Activated CD4-positive, alpha-beta T cell treated with anti-CD3 and anti-CD28 coated beads for 4 hours (primary cell): ENCODE data around the gene CCS.
"Not testable (repeated sequence)": the region's sequence is repeated elsewhere in the genome, so short reads cannot be mapped to it uniquely, and the experiment has no call there.

Source experiments
- DNase-seq, 2 donors: peaks; one replicate each; pipeline ENCODE4 v3.0.0-alpha.2; 2020

CCS gene

DNA sequence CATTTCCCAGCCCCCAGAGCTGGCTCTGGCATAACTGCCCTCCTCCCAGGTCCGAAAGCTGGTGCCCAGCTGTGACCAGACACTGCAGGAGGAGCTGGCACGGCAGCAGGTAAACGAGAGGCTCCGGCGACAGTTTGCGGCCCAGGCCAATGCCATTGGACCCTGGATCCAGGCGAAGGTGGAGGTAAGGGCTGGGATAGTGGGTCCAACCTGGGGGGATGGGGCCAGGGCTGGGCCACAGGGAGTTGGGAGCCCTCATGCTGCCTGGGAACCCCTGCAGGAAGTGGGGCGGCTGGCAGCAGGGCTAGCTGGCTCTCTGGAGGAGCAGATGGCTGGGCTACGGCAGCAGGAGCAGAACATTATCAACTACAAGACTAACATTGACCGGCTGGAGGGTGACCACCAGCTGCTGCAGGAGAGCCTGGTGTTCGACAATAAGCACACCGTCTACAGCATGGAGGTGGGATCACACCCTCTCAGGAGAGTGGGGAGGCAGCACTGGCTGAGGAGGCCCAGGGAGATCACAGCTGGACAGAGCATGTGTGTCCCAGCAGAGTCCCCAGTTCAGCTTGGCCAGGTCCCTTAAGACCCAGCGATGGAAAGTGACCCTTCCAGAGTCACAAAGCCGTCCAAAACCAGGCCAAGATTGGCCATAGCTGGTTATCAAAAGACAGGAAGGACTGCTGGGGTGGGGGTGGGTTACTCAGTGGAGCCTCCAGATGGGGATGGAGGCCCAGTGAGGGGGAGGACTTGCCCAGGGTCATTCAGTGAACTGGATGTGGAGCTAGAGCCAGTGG, 31.6 kb upstream of the CCS start:
- DNase-seq, result no peak

DNA sequence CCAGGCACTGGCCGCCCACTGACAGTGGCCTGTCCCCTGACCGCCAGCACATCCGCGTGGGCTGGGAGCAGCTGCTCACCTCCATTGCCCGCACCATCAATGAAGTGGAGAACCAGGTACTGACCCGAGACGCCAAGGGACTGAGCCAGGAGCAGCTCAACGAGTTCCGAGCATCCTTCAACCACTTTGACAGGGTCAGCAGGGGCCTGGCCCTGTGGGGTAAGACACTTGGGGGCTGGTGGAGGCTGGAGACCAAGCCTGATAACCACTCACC, 31.1 kb upstream of the CCS start:
- no peak for DNase-seq

DNA sequence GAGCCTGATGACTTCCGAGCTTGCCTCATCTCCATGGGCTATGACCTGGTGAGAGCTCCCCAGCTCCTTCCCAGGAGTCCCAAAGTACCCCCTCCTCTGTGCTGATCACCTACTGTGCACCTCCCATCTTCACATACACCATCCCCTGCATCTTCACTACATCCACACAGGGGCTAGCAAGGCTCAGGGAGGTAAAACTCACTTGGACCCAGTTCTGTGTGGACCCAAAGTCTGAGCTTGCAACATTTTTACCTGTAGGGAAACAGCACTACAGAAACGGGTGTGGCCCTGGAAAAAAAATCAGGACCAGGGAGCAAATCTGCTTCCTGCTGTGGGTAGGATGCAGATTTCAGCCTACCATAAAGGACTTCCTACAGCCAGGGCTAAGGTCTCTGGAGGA, 30.7 kb upstream of the CCS start:
- no peak for DNase-seq

DNA sequence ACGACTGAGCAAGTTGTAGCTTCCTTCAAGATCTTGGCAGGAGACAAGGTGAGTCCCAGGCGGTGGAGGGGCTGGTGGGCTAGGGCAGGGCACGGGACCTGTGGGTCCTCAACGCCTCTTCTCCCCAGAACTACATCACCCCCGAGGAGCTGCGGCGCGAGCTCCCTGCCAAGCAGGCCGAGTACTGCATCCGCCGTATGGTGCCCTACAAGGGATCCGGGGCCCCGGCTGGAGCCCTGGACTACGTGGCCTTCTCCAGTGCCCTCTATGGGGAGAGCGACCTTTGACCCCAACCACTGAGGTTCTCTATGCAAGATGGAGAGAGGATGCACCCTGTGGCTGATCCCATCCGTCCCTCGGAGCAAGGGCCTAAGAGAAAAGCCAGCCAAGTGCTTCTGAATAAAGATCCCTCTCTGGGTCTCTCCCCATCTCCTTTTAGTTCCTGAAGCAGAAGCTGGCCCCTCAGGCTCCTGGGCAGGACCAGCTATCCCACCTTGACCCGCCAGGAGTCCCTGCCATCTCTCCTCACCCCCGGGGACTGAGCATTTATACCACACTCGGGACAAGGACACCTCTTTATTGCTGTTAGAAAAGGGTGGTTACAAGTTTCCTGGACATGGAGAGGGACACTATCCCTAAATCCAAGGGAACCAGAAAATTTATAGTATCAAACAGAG, 29.9 kb upstream of the CCS start:
- DNase-seq, result no peak

- DNase-seq, result no peak
These were observed 29.2 kb upstream of the CCS start for GRCh38 chr11:66563832-66564231.

GRCh38 chr11:66564538-66564937, 28.4 kb upstream of the CCS start:
- DNase-seq, result no peak

- DNase-seq, result no peak
These were observed 28.0 kb upstream of the CCS start for GRCh38 chr11:66564984-66565383.

- no peak for DNase-seq
These were observed 26.8 kb upstream of the CCS start for GRCh38 chr11:66566221-66566620.

DNA sequence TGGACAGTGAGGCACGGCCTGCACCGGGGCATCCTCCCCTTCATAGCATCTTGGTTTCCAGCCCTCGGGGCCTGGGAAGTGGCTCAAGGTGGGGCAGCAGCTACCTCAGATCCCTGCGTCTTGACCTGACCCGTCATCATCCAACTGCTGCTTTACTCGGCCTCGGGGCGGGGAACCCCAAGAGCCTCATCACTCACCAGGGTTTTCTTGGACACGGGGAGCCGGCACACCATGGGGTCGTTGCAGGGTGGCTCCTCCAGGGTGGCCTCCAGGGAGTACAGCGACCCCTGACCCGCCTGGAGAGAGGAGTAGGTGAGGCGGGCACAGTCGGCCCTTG, 25.2 kb upstream of the CCS start:
- DNase-seq, result no peak

- peak; percentile 60 to 65 for DNase-seq
These were observed 24.7 kb upstream of the CCS start, which contains the start of gene CTSF for GRCh38 chr11:66568124-66568916. TSS of gene CTSF (minus strand) at chr11:66568606. CDS start at chr11:66568486, 120 bp downstream.

DNA sequence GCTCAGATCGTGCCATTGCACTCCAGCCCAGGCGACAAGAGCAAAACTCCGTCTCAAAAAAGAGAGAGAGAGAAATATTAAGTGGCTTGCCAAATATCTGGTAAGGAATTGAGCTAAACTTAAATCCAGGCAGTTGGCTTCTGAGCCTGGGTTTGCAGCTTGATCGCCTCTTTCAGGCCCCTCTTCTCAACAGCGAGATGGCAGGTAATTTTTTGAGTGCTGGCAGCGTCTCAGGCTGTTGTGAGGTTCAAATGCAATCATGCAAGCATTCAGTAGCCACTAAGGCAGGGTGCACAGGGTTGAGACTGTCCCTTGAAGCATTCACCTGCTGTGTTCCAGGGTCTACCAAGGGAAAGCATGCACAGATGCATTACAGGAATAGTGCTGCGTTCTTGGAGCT, 23.9 kb upstream of the CCS start:
- DNase-seq, result no peak

DNA sequence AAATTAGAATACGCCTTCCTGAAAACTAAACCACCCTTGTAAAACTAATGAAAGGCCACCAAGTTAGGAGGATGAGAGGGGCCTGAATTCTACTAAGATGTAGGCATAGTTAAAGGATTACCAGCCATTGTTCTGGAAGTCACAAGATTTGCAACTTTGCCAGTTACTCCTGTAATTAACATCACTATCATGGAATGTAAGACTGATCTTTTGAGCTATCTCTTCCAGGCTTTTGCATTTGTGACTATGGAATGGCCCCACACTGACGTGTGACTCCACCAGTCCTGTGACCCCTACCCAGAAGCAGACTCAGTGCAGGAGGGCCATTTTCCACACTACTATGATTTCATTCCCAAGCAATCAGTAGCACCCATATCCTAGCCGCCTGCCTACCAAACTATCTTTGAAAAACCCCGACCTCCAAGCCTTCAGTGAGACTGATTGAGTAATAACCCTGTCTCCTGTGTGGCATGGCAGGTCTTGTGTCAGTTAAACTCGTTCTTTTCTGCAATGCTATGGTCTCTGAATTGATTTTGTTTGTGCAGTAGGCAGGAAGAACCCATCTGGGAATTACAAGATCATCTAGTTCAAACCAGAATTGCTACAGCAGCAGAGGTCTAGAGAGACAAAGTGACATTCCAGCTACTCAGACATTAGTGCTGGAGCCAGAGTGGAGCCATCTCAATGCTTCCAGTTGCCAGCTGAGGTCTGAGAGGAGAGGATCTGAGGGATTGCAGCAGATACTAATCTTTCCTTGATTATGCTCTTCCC, 22.7 kb upstream of the CCS start:
- no peak for DNase-seq

GRCh38 chr11:66570850-66571180, 22.2 kb upstream of the CCS start:
- no peak for DNase-seq

DNA sequence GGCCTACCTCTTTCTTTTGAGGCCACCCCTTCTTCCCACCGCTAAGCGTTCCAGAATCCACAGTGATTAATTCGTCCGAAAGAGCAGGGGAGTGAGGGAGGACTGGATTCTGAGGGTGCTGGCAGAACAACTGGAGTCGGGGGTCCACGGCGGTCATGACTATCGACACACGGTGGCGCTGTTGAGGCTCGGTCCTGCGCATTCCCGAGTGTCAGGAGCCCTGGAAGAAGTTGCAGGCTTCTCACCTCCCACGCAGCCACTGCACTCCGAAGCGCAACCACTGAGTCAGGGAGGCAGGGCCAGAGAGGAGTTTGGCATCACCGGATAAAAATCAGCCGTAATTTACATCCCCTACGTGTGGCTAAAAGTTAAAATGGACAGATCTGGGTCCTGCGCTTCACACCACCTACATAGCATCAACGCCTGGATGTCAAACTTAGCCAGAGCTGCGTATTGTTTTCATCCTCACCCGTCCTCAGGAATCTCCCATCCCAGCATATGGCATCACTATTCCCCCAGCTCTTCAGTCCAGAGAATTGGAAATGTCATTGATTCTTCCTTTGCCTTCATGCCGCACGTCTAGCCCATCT, 13.9 kb upstream of the CCS start:
- peak; percentile 75 to 82 for DNase-seq

DNA sequence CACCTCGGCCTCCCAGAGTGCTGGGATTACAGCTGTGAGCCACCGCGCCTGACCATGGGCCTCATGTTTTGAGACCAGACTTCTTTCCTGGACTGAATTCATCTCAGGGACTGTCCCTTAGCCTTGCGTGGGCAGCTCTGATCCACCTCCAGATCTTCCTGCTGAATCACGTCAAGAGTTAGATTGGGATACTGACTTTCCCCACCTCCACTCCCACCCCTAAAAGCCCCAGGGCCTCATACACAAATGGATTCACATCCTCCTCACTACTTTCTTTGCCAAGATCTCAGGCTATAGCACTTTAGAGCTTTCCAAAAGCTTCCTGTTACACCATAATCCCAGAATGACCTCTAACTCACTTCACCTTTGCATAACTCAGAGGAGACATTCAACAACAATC, 12.2 kb upstream of the CCS start:
- DNase-seq, result no peak

GRCh38 chr11:66581261-66581660, 11.7 kb upstream of the CCS start:
- DNase-seq, result no peak

GRCh38 chr11:66582565-66583147, 10.3 kb upstream of the CCS start:
- not testable (repeated sequence) for DNase-seq

- DNase-seq, result not testable (repeated sequence)
These were observed 7.5 kb upstream of the CCS start for GRCh38 chr11:66585447-66585846.

DNA sequence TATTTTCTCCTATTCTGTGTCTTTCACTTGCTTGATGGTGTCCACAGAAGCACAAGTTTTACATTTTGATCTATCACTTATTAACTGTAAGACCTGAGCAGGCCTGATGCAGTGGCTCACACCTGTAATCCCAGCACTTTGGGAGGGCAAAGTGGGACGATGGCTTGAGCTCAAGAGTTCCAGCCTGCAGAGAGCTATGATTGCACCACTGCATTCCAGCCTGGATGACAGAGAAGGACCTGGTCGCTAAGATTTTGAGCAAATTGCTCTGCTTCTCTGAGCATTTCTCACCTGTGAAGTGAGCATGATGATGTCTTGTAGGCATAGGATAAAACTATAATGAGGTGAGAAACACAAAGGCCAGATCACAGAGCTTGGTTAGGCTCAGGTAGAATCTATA, 6.8 kb upstream of the CCS start:
- no peak for DNase-seq

DNA sequence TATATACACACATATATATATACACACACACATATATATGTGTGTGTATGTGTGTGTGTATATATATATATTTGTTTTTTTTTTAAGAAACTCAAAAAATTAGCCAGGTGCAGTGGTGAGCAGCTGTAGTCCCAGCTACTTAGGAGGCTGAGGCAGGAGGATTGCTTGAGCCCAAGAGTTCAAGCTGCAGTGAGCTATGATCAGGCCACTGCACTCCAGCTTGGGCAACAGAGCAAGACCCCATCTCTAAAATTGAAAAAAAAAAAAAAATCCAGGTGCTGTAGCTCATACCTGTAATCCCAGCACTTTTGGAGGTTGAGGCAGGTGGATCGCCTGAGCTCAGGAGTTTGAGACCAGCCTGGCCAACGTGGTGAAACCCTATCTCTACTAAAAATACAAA, 3.7 kb upstream of the CCS start:
- DNase-seq, result not testable (repeated sequence)

DNA sequence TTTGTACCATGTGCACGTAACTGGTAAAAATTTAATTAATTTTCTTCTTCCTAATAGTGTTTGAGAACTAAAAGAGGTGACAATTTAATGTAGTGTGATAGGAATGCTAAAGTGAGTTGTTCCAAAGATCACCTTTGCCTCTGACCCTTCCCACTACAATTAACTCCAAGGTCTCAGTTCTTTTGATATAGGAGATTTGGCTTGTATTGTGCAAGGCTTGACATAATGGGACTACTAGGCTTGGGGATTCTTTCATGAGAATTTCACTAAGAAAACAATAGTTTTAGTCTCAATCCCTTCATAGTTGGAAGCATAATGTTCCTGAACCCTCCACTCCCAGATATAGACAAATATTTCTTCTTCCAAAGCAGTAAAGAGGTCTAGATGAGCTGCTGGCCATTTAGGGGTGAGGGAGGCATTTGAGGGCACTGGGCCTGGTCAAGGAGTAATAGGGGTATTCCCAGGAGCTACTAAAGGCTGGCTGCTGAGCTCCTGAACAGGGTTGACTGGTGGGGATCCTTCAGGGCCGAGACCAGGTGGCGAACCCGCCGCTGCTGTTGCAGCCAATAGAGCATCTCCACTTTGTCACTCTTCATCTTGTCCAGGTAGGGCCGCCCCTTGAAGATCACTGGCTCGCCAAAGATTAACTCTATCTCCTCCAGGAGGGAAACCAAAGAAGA, 2.8 kb upstream of the CCS start:
- DNase-seq, result no peak

DNA sequence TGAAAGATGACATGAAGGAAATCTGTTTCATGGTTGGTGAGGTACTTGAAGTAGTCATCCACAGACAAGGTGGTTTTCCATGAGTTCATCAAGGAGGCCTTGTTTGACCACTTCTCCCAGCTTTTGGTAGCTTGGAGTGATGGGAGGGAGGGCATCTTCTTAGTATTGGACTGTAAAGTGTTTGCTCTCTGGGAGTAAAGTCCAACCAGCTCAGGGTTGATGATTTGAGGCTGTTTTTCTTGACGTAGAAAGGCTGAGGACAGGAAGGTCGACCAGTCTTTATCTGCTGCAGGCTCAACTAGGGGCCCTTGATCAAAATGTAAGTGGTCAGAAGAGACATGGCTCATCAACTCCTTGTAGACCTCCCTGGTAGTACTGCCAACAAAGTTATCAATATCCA, 1.8 kb upstream of the CCS start:
- no peak for DNase-seq
